GM12891 (cell line): Measurements from ENCODE around the gene LRP5.

Experiments
- DNase-seq: peaks from one replicate; pipeline ENCODE4 v3.0.0; 2011; ENCODE audit warnings: low spot score; ENCODE audit not compliant: insufficient read length
- FAIRE-seq: peaks from 2 replicates; lab custom pipeline; 2011; peaks lifted over from hg19 to GRCh38; lab: Jason Lieb, UNC
- PAX5 ChIP-seq: IDR thresholded peaks from 2 replicates; pipeline ENCODE4 v1.6.1; 2011; ENCODE audit warnings: low read length, moderate library complexity, mild to moderate bottlenecking; ENCODE audit not compliant: insufficient read depth, severe bottlenecking
- POLR2A ChIP-seq: IDR thresholded peaks from 2 replicates; pipeline ENCODE4 v1.6.1; 2011; ENCODE audit warnings: low read depth, low read length, control low read depth
- POLR2AphosphoS5 ChIP-seq: IDR thresholded peaks from 2 replicates; pipeline ENCODE4 v1.6.1; 2011; ENCODE audit warnings: low read depth, low read length, control low read depth
- POU2F2 ChIP-seq: IDR thresholded peaks from 2 replicates; pipeline ENCODE4 v1.6.1; 2011; ENCODE audit warnings: low read depth, mild to moderate bottlenecking, control low read depth, low read length, moderate library complexity
- SPI1 ChIP-seq: IDR thresholded peaks from 2 replicates; pipeline ENCODE4 v1.6.1; 2011; ENCODE audit warnings: low read depth, low read length, control low read depth
- TAF1 ChIP-seq: IDR thresholded peaks from 2 replicates; pipeline ENCODE4 v1.6.1; 2011; ENCODE audit warnings: low read depth, low read length, control low read depth

Gene LRP5

GRCh38 chr11:68373815-68374501 is 61.6 kb downstream of the LRP5 start:
- DNase-seq (no peak), FAIRE-seq (no peak)
- TF ChIP-seq POLR2AphosphoS5 (no peak), TAF1 (no peak), POLR2A (no peak), SPI1 (no peak), PAX5 (no peak), POU2F2 (no peak)

GRCh38 chr11:68374531-68374930 is 62.1 kb downstream of the LRP5 start:
- TF ChIP-seq SPI1 (no peak), POLR2A (no peak), PAX5 (no peak), POU2F2 (no peak), TAF1 (no peak)
- no peak for DNase-seq
- no peak for FAIRE-seq

- DNase-seq (no peak), FAIRE-seq (no peak)
- TF ChIP-seq POU2F2 = no peak
- no peak for TF ChIP-seq PAX5
- no peak for TF ChIP-seq SPI1
Measured at GRCh38 chr11:68375337-68375736, 62.9 kb downstream of the LRP5 start.

- no peak for TF ChIP-seq POU2F2
- TF ChIP-seq POLR2AphosphoS5 = no peak
- no peak for TF ChIP-seq TAF1
- no peak for TF ChIP-seq POLR2A
- TF ChIP-seq SPI1 = no peak
- TF ChIP-seq PAX5 = no peak
- DNase-seq (no peak), FAIRE-seq (no peak)
Measured at GRCh38 chr11:68375766-68376165, 63.4 kb downstream of the LRP5 start.

GRCh38 chr11:68377389-68377795 is 65.0 kb downstream of the LRP5 start:
- DNase-seq = no peak
- FAIRE-seq = no peak
- TF ChIP-seq POU2F2 = no peak
- no peak for TF ChIP-seq PAX5
- TF ChIP-seq POLR2A = no peak
- no peak for TF ChIP-seq TAF1
- TF ChIP-seq SPI1 = no peak
- no peak for TF ChIP-seq POLR2AphosphoS5

- FAIRE-seq (no peak), DNase-seq (no peak)
- TF ChIP-seq POU2F2 (no peak), SPI1 (no peak), TAF1 (no peak), POLR2AphosphoS5 (no peak), PAX5 (no peak), POLR2A (no peak)
Measured at GRCh38 chr11:68379206-68379605, 66.8 kb downstream of the LRP5 start.

- TF ChIP-seq SPI1 = no peak
- TF ChIP-seq TAF1 = no peak
- TF ChIP-seq POU2F2 = no peak
- TF ChIP-seq PAX5 = no peak
- TF ChIP-seq POLR2AphosphoS5 = no peak
- TF ChIP-seq POLR2A = no peak
- no peak for FAIRE-seq
- no peak for DNase-seq
Measured at GRCh38 chr11:68380786-68381622, 68.6 kb downstream of the LRP5 start.

GRCh38 chr11:68381716-68382115 is 69.3 kb downstream of the LRP5 start:
- DNase-seq = no peak
- TF ChIP-seq SPI1 (no peak), POU2F2 (no peak), PAX5 (no peak), POLR2A (no peak), POLR2AphosphoS5 (no peak), TAF1 (no peak)
- no peak for FAIRE-seq

- TF ChIP-seq SPI1 (no peak), POLR2A (no peak), TAF1 (no peak), PAX5 (no peak), POU2F2 (no peak), POLR2AphosphoS5 (no peak)
- no peak for FAIRE-seq
- no peak for DNase-seq
Measured at GRCh38 chr11:68382358-68382998, 70.1 kb downstream of the LRP5 start.
